Endothelial cell of umbilical vein (primary cell): ENCODE results near the gene PLCG2.

Experiments used
- GATA2 ChIP-seq: IDR thresholded peaks from 2 replicates; pipeline ENCODE4 v1.7.0; 2011; ENCODE audit warnings: low read depth, mild to moderate bottlenecking, moderate library complexity, mixed read lengths, low read length; ENCODE audit not compliant: insufficient read length, insufficient read depth
- TF ChIP-seq, protein P1 (sequence below), 2 donors: IDR thresholded peaks; 1 replicate in 1 of 2; 2 replicates in 1 of 2; pipeline ENCODE4 v1.5.1; 2011; ENCODE audit warnings: low read length in 2 of 2, mild to moderate bottlenecking in 2 of 2, moderate library complexity in 2 of 2, control low read depth in 1 of 2, inconsistent platforms in 1 of 2, low read depth in 1 of 2; ENCODE audit not compliant: insufficient read depth in 1 of 2; ENCODE audit errors: extremely low read depth in 1 of 2

DNA sequence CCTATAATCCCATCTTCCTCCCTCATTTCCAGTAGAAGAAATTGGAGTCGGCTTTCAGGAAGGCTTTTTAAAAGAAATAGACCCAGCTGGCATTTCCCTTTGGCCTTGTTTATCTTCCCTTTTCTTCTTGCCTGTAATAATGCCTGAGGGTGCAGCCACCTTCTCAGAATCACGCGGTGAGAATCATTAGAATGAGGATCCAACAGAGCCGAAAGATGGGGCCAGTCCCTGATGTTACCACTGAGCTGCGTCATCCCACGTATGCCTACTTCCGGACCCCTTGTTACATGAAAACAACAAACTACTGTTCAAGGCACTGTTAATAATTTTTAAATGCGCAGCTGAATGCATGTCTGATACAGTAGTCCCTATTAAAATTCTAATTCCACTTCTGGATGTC is 208.0 kb downstream of the PLCG2 start:
- TF ChIP-seq, protein P1, sequence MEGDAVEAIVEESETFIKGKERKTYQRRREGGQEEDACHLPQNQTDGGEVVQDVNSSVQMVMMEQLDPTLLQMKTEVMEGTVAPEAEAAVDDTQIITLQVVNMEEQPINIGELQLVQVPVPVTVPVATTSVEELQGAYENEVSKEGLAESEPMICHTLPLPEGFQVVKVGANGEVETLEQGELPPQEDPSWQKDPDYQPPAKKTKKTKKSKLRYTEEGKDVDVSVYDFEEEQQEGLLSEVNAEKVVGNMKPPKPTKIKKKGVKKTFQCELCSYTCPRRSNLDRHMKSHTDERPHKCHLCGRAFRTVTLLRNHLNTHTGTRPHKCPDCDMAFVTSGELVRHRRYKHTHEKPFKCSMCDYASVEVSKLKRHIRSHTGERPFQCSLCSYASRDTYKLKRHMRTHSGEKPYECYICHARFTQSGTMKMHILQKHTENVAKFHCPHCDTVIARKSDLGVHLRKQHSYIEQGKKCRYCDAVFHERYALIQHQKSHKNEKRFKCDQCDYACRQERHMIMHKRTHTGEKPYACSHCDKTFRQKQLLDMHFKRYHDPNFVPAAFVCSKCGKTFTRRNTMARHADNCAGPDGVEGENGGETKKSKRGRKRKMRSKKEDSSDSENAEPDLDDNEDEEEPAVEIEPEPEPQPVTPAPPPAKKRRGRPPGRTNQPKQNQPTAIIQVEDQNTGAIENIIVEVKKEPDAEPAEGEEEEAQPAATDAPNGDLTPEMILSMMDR (IDR thresholded peaks at IDR 0.05; ENCODE audit: extremely low read depth in 1 of 2, insufficient read depth in 1 of 2, low read depth in 1 of 2, low read length in 2 of 2): no peak
- no peak for TF ChIP-seq GATA2
